Measurements from ENCODE around the gene SLC39A11.

DNA sequence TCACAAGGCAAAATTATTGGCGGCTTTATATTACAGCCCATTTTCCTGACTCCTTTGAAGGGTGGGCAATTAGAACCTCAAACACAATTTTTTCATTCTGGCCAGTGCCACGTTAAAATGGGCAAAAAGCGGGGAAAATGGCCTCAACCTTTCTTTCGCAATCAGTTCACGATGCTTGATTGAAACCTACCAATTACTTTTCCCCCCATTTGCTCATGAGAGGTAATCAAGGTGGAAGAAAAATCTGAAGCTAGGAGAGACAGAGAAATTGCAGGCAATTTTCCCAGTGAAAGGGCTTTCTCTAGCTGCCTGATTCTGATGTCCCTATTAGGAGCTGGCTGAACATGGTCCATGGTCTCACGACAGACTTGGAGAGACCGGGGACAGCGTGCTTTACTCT is 215.1 kb downstream of the SLC39A11 start:
- TF ChIP-seq CTCF (IDR thresholded peaks at IDR 0.05) (no peak), POLR2A (IDR thresholded peaks at IDR 0.05) (no peak)

All from esophagus squamous epithelium (tissue), 4 donors.